ENCODE data around the gene VPS33B. TPM values are rescaled to one million over a fixed set of nuclear protein-coding genes. Genes with fewer than 3 reads are reported as not detected.

VPS33B gene
- total and polyA plus RNA-seq, 2 of the 8 experiments (the other 6 are each of a cell fraction or from before 2014, with no cell fraction given): 11.8 to 17.3 TPM

- no peak for TF ChIP-seq CBX5 (IDR thresholded peaks at IDR 0.05; ENCODE audit: low read depth, low read length)
- no peak for TF ChIP-seq MAFK (IDR thresholded peaks at IDR 0.05; ENCODE audit: low read depth, low read length)
- no peak for TF ChIP-seq FOSL1 (IDR thresholded peaks at IDR 0.05; ENCODE audit: insufficient read depth, low read depth, low read length)
- TF ChIP-seq CBX8 (IDR thresholded peaks at IDR 0.05; ENCODE audit: borderline replicate concordance, low read depth, low read length): no peak
- TF ChIP-seq RFX5 (IDR thresholded peaks at IDR 0.05; ENCODE audit: borderline replicate concordance, low read depth, low read length): no peak
- no peak for TF ChIP-seq EP300 (IDR thresholded peaks at IDR 0.05; ENCODE audit: borderline replicate concordance in 1 of 2, low read depth in 2 of 2, low read length in 2 of 2)
- no peak for TF ChIP-seq SUZ12 (IDR thresholded peaks at IDR 0.05; ENCODE audit: low read length)
- TF ChIP-seq JUND (IDR thresholded peaks at IDR 0.05; ENCODE audit: low read length): 0 out of 2 replicates have a peak, but pooled peaks have one; percentile 2
- peak in 1 of 2 experiments; percentile 75; a peak in 1 of 4 replicates for TF ChIP-seq HDAC2 (IDR thresholded peaks at IDR 0.05; ENCODE audit: borderline replicate concordance in 1 of 2, low read depth in 2 of 2, low read length in 2 of 2)
- no peak for TF ChIP-seq CTCF (IDR thresholded peaks at IDR 0.05; ENCODE audit: control extremely low read depth in 1 of 3, insufficient read depth in 1 of 3, low read depth in 1 of 3, low read length in 3 of 3)
- no peak for TF ChIP-seq NANOG (IDR thresholded peaks at IDR 0.05; ENCODE audit: insufficient read depth, low read depth, low read length, poor library complexity, severe bottlenecking)
- TF ChIP-seq EZH2 (IDR thresholded peaks at IDR 0.05; ENCODE audit: low read depth, low read length, severe bottlenecking): no peak
- no peak for TF ChIP-seq ZNF274 (IDR thresholded peaks at IDR 0.05; ENCODE audit: borderline replicate concordance, extremely low read depth, low read length)
Observed at GRCh38 chr15:90954712-90955623, 67.4 kb downstream of the VPS33B start, which contains the start of gene RCCD1 (continued).

All from H1 (cell line).